ENCODE data around the gene DPP4. TPM values are rescaled to one million over a fixed set of nuclear protein-coding genes. Genes with fewer than 3 reads are reported as not detected.
A peak's percentile ranks its signal among the peaks of the same experiment; 100 is the strongest.

The DPP4 gene
- total RNA-seq, 2 experiments from 2014 or later = 122 to 126 TPM

DNA sequence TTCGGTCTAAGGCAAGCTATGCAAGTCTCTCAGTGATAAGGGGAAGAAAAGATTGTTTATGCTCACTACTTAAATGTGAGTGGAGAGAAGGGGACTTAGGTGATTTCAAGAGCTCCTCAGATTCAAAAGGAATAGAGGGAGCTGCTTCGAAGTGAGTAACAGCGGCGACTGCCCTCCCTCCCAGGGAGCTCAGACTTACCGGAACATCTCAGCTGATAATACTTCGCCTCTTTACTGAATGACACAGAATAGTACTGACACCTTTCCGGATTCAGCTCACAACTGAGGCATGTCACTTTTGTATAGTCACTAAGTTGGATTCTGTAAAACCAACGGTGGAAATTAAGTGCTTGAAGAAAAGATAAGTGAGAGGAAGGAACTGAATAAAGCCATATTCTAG is 55.5 kb downstream of the DPP4 start:
- no peaks in the 10 kb centered on the region for H3K27me3 Mint-ChIP-seq
- no peak overlapping the region for H3K4me3 Mint-ChIP-seq
- H3K9me3 Mint-ChIP-seq = no peaks in the 10 kb centered on the region
- H3K4me1 Mint-ChIP-seq = peaks cover 61% of the 10 kb centered on the region
- H3K36me3 Mint-ChIP-seq (ENCODE audit: low read depth) = peaks cover 94% of the 10 kb centered on the region
- peak overlapping the region; percentile 60 for H3K27ac Mint-ChIP-seq
- ChIA-PET POLR2A (interaction anchor here (1.2 to 1.5 kb wide), 3 partner anchors 10 to 52 kb away, joined by 3 to 6 read pairs (median 4); no protein-coding TSS in a partner anchor), CTCF (interaction anchor here (1.7 to 2.0 kb wide), 2 partner anchors 11 to 66 kb away, joined by 4 read pairs; no protein-coding TSS in a partner anchor)
- DNase-seq = no peak

DNA sequence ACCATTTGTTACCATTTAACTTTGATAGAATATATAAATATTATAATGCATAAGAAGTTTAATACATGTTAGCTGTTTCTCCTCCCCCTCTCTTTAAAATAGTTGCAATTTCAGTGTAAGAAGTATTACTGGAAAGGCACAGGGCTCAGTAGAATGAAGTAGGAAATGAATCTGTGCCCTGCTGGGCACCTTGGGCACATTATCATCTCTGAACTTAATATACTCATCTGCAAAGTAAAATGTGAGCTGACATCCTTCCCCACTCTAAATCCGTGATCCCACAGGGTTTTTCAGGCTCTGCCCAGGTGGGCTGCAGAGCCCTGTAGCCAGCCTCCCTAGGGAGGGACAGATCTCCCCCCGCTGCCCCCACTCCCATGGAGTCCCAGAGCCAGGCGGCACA is 56.8 kb downstream of the DPP4 start:
- no peaks in the 10 kb centered on the region for H3K9me3 Mint-ChIP-seq
- H3K4me1 Mint-ChIP-seq = peaks cover 59% of the 10 kb centered on the region
- no peak for DNase-seq
- POLR2A ChIA-PET = interaction anchor here (1.1 kb wide), 1 partner anchor 64 kb away, joined by 4 read pairs; no protein-coding TSS in a partner anchor
- no peaks in the 10 kb centered on the region for H3K27me3 Mint-ChIP-seq
- CTCF ChIA-PET = interaction anchor here (1.7 to 2.0 kb wide), 2 partner anchors 10 to 64 kb away, joined by 4 read pairs; no protein-coding TSS in a partner anchor
- peaks cover 90% of the 10 kb centered on the region for H3K36me3 Mint-ChIP-seq (ENCODE audit: low read depth)
- peak overlapping the region; percentile 23 for H3K27ac Mint-ChIP-seq
- H3K4me3 Mint-ChIP-seq = no peak overlapping the region

DNA sequence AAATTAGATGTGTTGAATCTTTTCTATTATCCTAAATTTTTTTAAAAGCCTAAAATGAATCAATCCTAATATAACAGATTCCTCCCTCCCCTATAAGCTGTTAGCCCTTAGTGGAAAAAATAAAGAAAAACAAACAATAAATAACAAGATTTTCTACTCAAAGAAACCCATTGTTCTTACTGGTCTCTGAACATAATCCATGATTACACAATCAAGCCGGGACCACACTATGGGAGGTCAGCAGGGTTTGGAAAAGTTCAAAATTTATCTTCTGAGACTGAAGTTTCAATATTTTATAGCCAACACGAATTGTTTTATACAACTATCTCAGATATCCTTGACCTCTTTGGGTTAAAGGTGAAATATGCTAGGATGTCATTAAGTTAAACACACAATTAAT is 57.9 kb downstream of the DPP4 start:
- ChIA-PET CTCF (interaction anchor here (0.9 kb wide), 1 partner anchor 10 kb away, joined by 3 read pairs; no protein-coding TSS in a partner anchor), POLR2A (interaction anchor here (1.4 to 7.1 kb wide), 3 partner anchors 9 to 21 kb away, joined by 3 to 113 read pairs (median 32); no protein-coding TSS in a partner anchor)
- no peak overlapping the region for H3K4me3 Mint-ChIP-seq
- peaks cover 91% of the 10 kb centered on the region for H3K36me3 Mint-ChIP-seq (ENCODE audit: low read depth)
- no peaks in the 10 kb centered on the region for H3K9me3 Mint-ChIP-seq
- no peak for DNase-seq
- H3K27ac Mint-ChIP-seq = no peak overlapping the region
- peaks cover 60% of the 10 kb centered on the region for H3K4me1 Mint-ChIP-seq
- H3K27me3 Mint-ChIP-seq = no peaks in the 10 kb centered on the region

DNA sequence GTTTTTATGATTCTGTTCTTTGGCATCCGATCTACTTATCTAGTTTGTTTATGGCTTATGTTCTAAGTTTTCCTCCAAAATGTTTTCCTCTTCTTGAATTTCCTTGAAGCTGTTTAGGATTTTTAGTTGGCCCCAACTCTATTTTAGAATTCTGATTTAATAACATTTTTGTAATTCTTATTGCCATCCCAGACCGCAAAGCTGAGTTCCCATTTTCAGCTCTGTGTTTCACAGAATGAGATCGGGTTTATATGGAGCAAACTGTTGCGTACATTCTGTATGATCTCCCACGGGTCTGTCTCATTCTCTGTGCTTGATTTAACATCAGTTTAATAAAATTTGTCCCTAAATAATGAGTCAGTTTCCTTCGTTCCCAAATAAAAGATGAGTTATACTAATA is 59.3 kb downstream of the DPP4 start:
- DNase-seq = no peak
- POLR2A ChIA-PET = interaction anchor here (1.7 to 7.1 kb wide), 4 partner anchors 10 to 62 kb away, joined by 5 to 113 read pairs (median 40); partner anchors contain the start of gene DPP4
- Mint-ChIP-seq H3K27ac (peak overlapping the region; percentile 15), H3K36me3 (ENCODE audit: low read depth) (peaks cover 91% of the 10 kb centered on the region), H3K27me3 (no peaks in the 10 kb centered on the region), H3K4me1 (peaks cover 70% of the 10 kb centered on the region), H3K4me3 (no peak overlapping the region), H3K9me3 (no peaks in the 10 kb centered on the region)
- CTCF ChIA-PET = interaction anchor here (1.5 kb wide), 1 partner anchor 9 kb away, joined by 5 read pairs; no protein-coding TSS in a partner anchor

DNA sequence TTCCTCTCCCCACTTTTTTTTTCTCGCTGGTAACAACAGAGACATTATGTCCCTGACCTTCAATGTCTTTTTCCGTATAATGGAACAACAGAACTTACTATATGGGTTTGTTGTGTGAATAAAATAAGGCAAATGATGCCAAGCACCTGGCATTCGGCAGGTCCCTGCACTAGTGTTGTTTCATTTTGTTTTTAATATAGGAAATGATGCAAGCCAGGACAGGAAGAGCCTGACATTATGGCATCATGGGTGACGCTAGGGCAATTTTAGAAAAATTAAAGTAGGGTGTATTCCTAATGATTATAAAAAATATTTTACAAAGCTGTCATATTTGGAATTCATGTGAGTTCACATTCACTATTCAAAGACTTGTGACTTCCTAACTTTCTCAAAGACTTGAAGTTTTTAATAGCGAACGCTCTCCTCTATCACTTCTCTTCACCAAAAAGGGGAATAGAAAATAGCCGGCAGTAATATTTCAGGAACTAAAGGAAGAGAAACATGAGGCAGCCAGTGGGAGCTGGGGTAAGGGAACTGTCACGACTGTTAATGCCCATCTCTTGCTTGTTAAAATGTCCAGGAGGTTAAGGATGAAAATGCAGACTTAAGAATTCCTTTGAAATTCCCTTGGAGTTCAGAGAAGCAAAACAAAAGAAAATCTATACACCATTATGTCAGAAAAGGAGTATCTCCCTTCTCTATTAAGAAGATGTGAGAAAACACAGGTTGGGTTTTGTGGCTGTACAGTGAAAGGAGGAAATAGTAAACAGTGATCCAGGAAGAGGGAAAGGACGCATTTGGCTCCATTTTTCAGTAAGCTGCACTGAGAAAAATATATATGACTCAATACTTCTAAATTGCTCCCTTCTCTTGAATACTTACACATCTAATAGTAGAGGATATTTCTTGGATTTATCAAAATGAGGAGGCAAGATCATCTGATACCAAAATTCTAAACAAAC is 60.2 kb downstream of the DPP4 start:
- no peaks in the 10 kb centered on the region for H3K9me3 Mint-ChIP-seq
- CTCF ChIA-PET = interaction anchor here (0.7 to 3.6 kb wide), 5 partner anchors 9 to 61 kb away, joined by 3 to 19 read pairs (median 7); partner anchors contain the start of gene DPP4

DNA sequence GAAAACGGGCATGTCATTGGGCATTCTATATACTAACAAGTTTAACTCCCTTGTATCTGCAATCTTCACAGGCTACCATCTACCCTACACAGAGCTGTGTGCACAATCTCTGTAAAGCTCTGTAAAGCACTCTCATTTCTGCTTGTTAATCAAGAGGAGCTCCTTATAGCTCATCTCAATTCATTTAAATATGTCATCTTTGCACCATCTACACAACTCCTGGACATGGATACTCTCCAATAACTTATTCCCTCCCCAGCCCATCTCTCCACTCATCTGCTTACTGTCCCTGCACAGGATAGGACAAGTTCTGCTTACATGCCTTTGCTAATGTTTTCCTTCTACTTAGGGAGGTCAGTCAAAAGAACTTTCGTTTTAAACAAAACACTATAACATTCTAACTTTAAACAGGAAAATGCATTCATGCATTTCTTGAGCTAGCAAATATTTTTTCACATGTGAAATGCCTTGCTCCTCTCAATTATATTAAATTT is 61.4 kb downstream of the DPP4 start:
- Mint-ChIP-seq H3K36me3 (ENCODE audit: low read depth) (peaks cover 91% of the 10 kb centered on the region), H3K27me3 (no peaks in the 10 kb centered on the region), H3K4me1 (peaks cover 69% of the 10 kb centered on the region), H3K9me3 (no peaks in the 10 kb centered on the region), H3K27ac (peak overlapping the region; percentile 78), H3K4me3 (no peak overlapping the region)
- no peak for DNase-seq
- ChIA-PET POLR2A (interaction anchor here (1.3 to 7.1 kb wide), 8 partner anchors 10 to 112 kb away, joined by 3 to 113 read pairs (median 29); partner anchors contain the start of gene DPP4), CTCF (interaction anchor here (0.7 to 3.6 kb wide), 6 partner anchors 11 to 67 kb away, joined by 3 to 19 read pairs (median 6); partner anchors contain the start of gene DPP4)

More for the DNA sequence above, 60.2 kb downstream of the DPP4 start:
- Mint-ChIP-seq H3K4me3 (peak overlapping the region; percentile 50), H3K27ac (peak overlapping the region; percentile 91), H3K36me3 (ENCODE audit: low read depth) (peaks cover 91% of the 10 kb centered on the region), H3K4me1 (peaks cover 74% of the 10 kb centered on the region), H3K27me3 (no peaks in the 10 kb centered on the region)
- no peak for DNase-seq
- POLR2A ChIA-PET = interaction anchor here (0.7 to 7.1 kb wide), 7 partner anchors 11 to 796 kb away, joined by 3 to 113 read pairs (median 32); partner anchors contain the start of gene DPP4

DNA sequence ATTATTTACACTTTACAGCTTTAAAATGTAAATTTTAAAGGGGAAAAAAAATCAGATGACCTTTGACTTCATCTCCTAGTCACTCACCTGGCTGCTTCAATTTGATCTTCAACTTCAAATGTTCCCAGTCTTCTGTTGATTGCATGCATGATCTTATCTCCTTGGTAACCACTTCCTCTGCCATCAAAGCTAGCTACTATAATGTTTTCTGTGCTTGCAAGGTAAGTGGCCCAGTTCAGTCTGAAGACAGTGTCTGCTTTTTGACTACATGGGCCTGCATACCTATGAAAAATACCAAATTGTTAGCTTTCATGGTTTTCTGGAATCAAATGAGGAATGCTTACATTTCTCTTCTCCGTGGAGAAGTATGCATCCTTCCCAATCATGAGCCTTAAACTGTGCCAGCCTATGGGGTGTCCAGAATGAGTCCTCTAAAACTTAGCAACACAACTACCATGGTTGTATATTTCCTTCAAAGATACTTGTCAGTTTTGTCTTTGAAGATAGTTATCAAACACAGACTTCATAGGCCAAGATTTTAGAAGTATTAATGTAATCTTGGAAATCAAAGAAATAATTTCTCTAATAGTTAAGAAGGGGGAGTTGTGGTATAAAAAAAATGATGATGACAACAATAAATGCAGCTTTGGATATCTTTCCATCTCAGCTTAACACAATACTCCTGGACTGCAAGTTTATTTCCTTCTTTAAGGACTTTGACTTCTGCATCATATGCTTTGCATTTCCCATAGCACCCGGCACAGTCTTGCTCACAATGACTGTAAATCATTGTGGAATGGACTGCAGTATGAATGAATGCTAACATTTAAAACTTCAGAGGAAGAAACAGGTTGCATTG is 62.1 kb downstream of the DPP4 start:
- Mint-ChIP-seq H3K4me3 (no peak overlapping the region), H3K27me3 (no peaks in the 10 kb centered on the region), H3K4me1 (peaks cover 68% of the 10 kb centered on the region), H3K36me3 (ENCODE audit: low read depth) (peaks cover 87% of the 10 kb centered on the region), H3K27ac (peak overlapping the region; percentile 78), H3K9me3 (no peaks in the 10 kb centered on the region)
- DNase-seq = peak; percentile 29
- POLR2A ChIA-PET = interaction anchor here (0.7 to 7.1 kb wide), 10 partner anchors 9 to 109 kb away, joined by 3 to 113 read pairs (median 17); partner anchors contain the start of gene DPP4
- CTCF ChIA-PET = interaction anchor here (1.1 to 3.6 kb wide), 8 partner anchors 11 to 114 kb away, joined by 3 to 19 read pairs (median 6); partner anchors contain the start of gene DPP4

DNA sequence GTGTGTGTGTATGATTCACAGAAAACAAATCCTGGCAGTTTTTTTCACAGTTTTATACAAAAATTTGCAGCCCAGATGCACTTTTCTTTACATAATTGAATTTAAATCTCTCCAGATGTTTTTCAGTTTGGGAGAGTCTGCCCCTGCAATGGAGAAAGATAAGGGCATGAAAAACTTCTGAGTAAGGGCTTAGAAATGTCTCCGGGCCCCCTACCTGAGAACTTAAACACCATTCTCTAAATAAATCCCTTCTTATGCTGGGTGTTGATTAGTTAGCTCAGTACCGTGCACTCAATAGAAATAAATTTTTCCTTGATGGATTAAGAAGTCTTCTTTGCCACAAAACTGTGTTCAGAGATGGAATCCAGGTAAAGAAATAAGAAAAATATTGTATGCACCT is 64.5 kb downstream of the DPP4 start:
- Mint-ChIP-seq H3K36me3 (ENCODE audit: low read depth) (peaks cover 84% of the 10 kb centered on the region), H3K27ac (no peak overlapping the region), H3K9me3 (no peaks in the 10 kb centered on the region), H3K27me3 (no peaks in the 10 kb centered on the region), H3K4me1 (peaks cover 64% of the 10 kb centered on the region), H3K4me3 (no peak overlapping the region)
- CTCF ChIA-PET = interaction anchor here (0.7 to 3.6 kb wide), 3 partner anchors 17 to 64 kb away, joined by 3 to 19 read pairs (median 5); partner anchors contain the start of gene DPP4
- POLR2A ChIA-PET = interaction anchor here (3.6 to 7.1 kb wide), 3 partner anchors 14 to 64 kb away, joined by 26 to 113 read pairs (median 49); partner anchors contain the start of gene DPP4
- no peak for DNase-seq

DNA sequence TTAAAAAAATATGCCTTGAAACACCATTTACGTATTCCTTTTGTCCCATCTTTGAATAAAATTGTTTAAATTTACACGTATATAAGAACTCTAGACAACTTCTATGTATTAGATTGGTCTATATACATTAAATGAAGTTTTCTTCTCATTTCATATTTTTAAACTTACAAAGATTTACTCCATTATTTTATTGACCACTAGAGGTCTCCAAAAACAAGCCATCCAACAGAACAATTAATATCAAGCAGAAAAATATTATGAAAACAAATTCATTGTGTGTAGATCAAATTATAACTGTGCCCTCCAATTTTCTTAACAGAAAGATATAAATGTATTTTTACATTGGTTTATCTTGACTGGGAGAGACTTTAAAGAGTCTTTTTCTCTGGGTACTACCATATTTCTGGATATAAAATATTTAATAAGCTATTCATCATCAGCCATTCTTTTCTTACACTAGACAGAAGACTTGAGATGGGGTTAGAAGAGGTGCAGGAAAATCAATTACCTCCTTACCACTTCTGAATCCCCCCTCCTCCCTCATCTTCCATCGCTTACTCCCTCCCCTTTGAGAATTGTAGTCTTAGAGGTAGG is 66.5 kb downstream of the DPP4 start:
- no peaks in the 10 kb centered on the region for H3K27me3 Mint-ChIP-seq
- H3K27ac Mint-ChIP-seq = no peak overlapping the region
- H3K4me3 Mint-ChIP-seq = no peak overlapping the region
- ChIA-PET POLR2A (interaction anchor here (1.0 kb wide), 2 partner anchors 13 to 14 kb away, joined by 3 read pairs; no protein-coding TSS in a partner anchor), CTCF (interaction anchor here (0.7 to 2.0 kb wide), 7 partner anchors 10 to 421 kb away, joined by 3 to 8 read pairs (median 4); partner anchors contain the start of gene DPP4)
- H3K4me1 Mint-ChIP-seq = peaks cover 58% of the 10 kb centered on the region
- DNase-seq = no peak
- H3K9me3 Mint-ChIP-seq = peaks cover 3% of the 10 kb centered on the region
- peaks cover 87% of the 10 kb centered on the region for H3K36me3 Mint-ChIP-seq (ENCODE audit: low read depth)

DNA sequence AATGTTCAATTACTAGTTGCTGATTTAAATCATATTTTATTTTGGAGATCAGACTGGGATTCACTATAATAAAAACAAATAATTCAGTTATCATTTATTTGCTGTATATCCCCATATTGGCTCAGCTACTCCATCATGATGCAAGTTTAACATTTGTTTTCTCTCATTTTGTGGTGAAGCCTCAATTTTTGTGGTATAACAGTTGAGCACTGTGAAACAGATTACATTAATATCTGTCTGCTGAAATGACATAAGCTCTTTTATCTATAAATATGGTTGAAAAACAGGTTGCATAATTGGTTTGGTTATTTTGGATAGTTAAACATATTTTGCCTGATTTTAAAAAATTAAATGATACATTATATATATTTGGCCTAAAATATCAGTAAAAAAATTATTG is 67.7 kb downstream of the DPP4 start:
- DNase-seq = no peak
- Mint-ChIP-seq H3K4me3 (no peak overlapping the region), H3K9me3 (peaks cover 3% of the 10 kb centered on the region), H3K36me3 (ENCODE audit: low read depth) (peaks cover 87% of the 10 kb centered on the region), H3K4me1 (peaks cover 48% of the 10 kb centered on the region), H3K27ac (peak overlapping the region; percentile 32), H3K27me3 (no peaks in the 10 kb centered on the region)
- CTCF ChIA-PET = interaction anchor here (1.1 to 2.0 kb wide), 2 partner anchors 9 to 121 kb away, joined by 3 to 8 read pairs; no protein-coding TSS in a partner anchor
- POLR2A ChIA-PET = interaction anchor here (2.1 to 5.8 kb wide), 2 partner anchors 13 to 53 kb away, joined by 8 to 41 read pairs; no protein-coding TSS in a partner anchor

DNA sequence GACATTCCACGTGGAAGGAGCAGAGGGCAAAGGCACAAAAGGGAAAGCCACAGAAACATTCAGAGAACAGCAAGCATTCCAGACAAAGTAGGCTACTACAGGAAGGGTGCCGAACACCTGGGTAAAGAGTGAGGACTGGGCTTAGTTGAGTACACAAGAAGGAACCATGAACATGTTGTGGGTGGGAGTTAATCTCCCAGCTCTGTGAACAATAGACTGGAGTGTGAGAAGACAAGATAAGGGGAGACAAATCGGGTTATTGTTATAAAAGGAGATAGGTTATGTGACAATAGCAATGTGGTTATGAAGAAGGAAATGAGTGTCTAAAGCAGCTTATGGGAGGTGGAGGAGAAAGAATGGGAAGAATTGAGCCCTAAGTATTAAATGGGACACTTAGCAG is 70.0 kb downstream of the DPP4 start:
- H3K27ac Mint-ChIP-seq = no peak overlapping the region
- no peak for DNase-seq
- H3K36me3 Mint-ChIP-seq (ENCODE audit: low read depth) = peaks cover 87% of the 10 kb centered on the region

More for the DNA sequence above, 70.0 kb downstream of the DPP4 start:
- ChIA-PET POLR2A (interaction anchor here (5.8 kb wide), 1 partner anchor 10 kb away, joined by 41 read pairs; no protein-coding TSS in a partner anchor), CTCF (interaction anchor here (2.0 kb wide), 1 partner anchor 9 kb away, joined by 10 read pairs; no protein-coding TSS in a partner anchor)
- Mint-ChIP-seq H3K9me3 (peaks cover 3% of the 10 kb centered on the region), H3K4me1 (peaks cover 45% of the 10 kb centered on the region), H3K27me3 (no peaks in the 10 kb centered on the region), H3K4me3 (no peak overlapping the region)

All from activated CD4-positive, alpha-beta memory T cell treated with anti-CD3 and anti-CD28 coated beads, Interleukin-2, amount 10 ng/mL, durations not matched to agents 7 days and 5 days (primary cell).